Measurements from ENCODE around the gene DTX3. TPM values are rescaled to one million over a fixed set of nuclear protein-coding genes. Genes with fewer than 3 reads are reported as not detected.

The DTX3 gene
- total and polyA plus RNA-seq, 2 of the 13 experiments (the other 11 are each of a cell fraction or from before 2014, with no cell fraction given): 9.0 to 27.2 TPM

DNA sequence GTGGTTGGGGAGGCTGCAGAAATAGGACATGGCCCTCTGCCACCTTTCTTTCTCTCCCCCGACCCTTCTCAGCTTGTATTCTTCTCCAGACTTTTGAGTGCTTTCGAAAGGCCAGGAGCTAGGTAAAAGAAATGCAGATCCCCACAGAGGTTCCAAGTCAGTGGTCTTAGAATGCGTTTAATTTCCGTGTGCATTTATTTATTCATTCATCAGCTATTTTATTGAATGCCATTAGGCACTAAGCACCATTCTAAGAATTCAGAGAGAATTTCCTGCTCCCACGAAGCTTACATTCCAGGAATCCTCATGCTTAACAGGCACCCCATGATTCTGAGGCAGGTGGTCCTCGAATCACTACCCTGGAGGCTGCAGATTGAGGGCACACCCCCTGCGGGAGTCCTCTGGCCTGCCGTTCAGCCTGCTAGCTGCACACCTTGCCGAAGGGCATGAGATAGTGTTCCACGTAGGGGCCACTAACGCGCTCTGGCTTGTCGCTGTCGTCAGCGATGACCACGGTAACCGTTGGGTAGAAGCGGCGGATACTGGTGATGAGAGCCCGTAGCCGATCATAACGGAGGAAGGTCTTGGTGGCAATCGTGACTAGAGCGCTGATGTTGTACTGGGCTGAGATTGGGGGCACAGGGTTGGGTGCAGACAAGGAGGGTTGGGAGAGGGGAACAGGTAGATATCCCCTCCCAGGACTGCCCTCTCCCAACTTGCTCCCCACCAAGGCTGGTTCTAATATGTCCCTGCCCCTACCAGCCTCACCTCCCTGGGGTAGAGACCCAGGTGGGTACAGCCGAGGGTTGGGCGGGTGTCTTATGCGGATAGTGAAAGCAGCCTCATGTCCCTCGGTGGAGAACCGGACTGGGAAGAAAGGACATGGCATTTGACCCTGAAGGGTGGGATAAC, 23.9 kb downstream of the DTX3 start:
- H2AFZ ChIP-seq (ENCODE audit: low read length): no peak overlapping the region
- H3K4me1 ChIP-seq (ENCODE audit: insufficient read depth, low read length): peaks cover 33% of the 10 kb centered on the region
- FAIRE-seq: no peak
- H4K20me1 ChIP-seq (ENCODE audit: insufficient read depth, low read length): no peaks in the 10 kb centered on the region
- no peak overlapping the region for H3K27ac ChIP-seq (ENCODE audit: extremely low read length, insufficient read depth, low read length)
- H3K9me3 ChIP-seq (ENCODE audit: low read length): no peaks in the 10 kb centered on the region
- H3K9ac ChIP-seq (ENCODE audit: insufficient read depth, low read depth, low read length): no peak overlapping the region
- in situ Hi-C loops (cut with HindIII; ENCODE audit: extremely low pct_ligation_motif_present, low pct_unique_long_range_greater_than_20kb) (no loop called here), intact Hi-C loops (cut with micrococcal nuclease; ENCODE audit: unreplicated experiment) (no loop called here)
- no peaks in the 10 kb centered on the region for H3K79me2 ChIP-seq (ENCODE audit: insufficient read depth, low read length)
- ChIA-PET CTCF (ENCODE audit: low intra/inter-chr PET ratio, low total read pairs) (no interaction called here), POLR2A (no interaction called here)
- 0 out of 5 replicates have a peak, but pooled peaks cover 0 to 3% of the 10 kb centered on the region in 2 experiments for H3K36me3 ChIP-seq (replicated peaks in 1 of 2; ENCODE audit: control insufficient read depth in 1 of 2, insufficient read depth in 2 of 2, low read length in 2 of 2)
- H3K27me3 ChIP-seq (ENCODE audit: control insufficient read depth in 1 of 2, insufficient read depth in 2 of 2, low read length in 2 of 2): peaks cover 0 to 7% of the 10 kb centered on the region in 2 experiments; a peak in 1 of 5 replicates
- H3K4me3 ChIP-seq (replicated peaks in 1 of 3; ENCODE audit: insufficient read depth in 1 of 3, low read depth in 2 of 3, low read length in 3 of 3): no peak overlapping the region
- 94% methylated on average over 29 of the region's 29 CpGs for WGBS (ENCODE audit: low lambda C conversion rate)
- ATAC-seq: no peak
- no peak overlapping the region for H3K4me2 ChIP-seq (ENCODE audit: low read depth, low read length)
- BruUV-seq (replicated peaks): no TSS peak
- no peak for DNase-seq (ENCODE audit: low spot score)
- no peak for TF ChIP-seq PITX1 (CRISPR knock-in tag; IDR thresholded peaks at IDR 0.05)
- TF ChIP-seq ZFP36L1 (CRISPR knock-in tag; IDR thresholded peaks at IDR 0.05): no peak
- no peak for TF ChIP-seq ZNF646 (CRISPR knock-in tag; IDR thresholded peaks at IDR 0.05)
- no peak for TF ChIP-seq ATM (IDR thresholded peaks at IDR 0.05; ENCODE audit: borderline replicate concordance)
- TF ChIP-seq RAD21 (CRISPR knock-in tag; IDR thresholded peaks at IDR 0.05): no peak
- TF ChIP-seq CENPX (CRISPR knock-in tag; IDR thresholded peaks at IDR 0.05): no peak
- TF ChIP-seq, protein P1, sequence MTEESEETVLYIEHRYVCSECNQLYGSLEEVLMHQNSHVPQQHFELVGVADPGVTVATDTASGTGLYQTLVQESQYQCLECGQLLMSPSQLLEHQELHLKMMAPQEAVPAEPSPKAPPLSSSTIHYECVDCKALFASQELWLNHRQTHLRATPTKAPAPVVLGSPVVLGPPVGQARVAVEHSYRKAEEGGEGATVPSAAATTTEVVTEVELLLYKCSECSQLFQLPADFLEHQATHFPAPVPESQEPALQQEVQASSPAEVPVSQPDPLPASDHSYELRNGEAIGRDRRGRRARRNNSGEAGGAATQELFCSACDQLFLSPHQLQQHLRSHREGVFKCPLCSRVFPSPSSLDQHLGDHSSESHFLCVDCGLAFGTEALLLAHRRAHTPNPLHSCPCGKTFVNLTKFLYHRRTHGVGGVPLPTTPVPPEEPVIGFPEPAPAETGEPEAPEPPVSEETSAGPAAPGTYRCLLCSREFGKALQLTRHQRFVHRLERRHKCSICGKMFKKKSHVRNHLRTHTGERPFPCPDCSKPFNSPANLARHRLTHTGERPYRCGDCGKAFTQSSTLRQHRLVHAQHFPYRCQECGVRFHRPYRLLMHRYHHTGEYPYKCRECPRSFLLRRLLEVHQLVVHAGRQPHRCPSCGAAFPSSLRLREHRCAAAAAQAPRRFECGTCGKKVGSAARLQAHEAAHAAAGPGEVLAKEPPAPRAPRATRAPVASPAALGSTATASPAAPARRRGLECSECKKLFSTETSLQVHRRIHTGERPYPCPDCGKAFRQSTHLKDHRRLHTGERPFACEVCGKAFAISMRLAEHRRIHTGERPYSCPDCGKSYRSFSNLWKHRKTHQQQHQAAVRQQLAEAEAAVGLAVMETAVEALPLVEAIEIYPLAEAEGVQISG (CRISPR knock-in tag; IDR thresholded peaks at IDR 0.05): no peak
- TF ChIP-seq, protein P2, sequence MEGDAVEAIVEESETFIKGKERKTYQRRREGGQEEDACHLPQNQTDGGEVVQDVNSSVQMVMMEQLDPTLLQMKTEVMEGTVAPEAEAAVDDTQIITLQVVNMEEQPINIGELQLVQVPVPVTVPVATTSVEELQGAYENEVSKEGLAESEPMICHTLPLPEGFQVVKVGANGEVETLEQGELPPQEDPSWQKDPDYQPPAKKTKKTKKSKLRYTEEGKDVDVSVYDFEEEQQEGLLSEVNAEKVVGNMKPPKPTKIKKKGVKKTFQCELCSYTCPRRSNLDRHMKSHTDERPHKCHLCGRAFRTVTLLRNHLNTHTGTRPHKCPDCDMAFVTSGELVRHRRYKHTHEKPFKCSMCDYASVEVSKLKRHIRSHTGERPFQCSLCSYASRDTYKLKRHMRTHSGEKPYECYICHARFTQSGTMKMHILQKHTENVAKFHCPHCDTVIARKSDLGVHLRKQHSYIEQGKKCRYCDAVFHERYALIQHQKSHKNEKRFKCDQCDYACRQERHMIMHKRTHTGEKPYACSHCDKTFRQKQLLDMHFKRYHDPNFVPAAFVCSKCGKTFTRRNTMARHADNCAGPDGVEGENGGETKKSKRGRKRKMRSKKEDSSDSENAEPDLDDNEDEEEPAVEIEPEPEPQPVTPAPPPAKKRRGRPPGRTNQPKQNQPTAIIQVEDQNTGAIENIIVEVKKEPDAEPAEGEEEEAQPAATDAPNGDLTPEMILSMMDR (CRISPR knock-in tag; IDR thresholded peaks at IDR 0.05): no peak

All from HepG2 (cell line).